ENCODE measurements around the gene WDR1. TPM values are rescaled to one million over a fixed set of nuclear protein-coding genes. Genes with fewer than 3 reads are reported as not detected.

WDR1 gene
- total RNA-seq, 1 donor from 2014 or later, result 200 TPM

GRCh38 chr4:10157478-10158332 lies 41.1 kb upstream of the WDR1 start:
- TF ChIP-seq CTCF (IDR thresholded peaks at IDR 0.05; ENCODE audit: unreplicated experiment), result peak; percentile 84

GRCh38 chr4:10154241-10154640 lies 37.6 kb upstream of the WDR1 start:
- peaks cover 12% of the 10 kb centered on the region for H3K27me3 Mint-ChIP-seq
- no peak overlapping the region for H3K27ac Mint-ChIP-seq
- no peak overlapping the region for H3K4me3 Mint-ChIP-seq (ENCODE audit: low read depth)
- H3K9me3 Mint-ChIP-seq (ENCODE audit: low read depth), result no peaks in the 10 kb centered on the region
- no peak for TF ChIP-seq CTCF (IDR thresholded peaks at IDR 0.05; ENCODE audit: unreplicated experiment)
- DNase-seq (ENCODE audit: low spot score, unreplicated experiment), result no peak
- no peaks in the 10 kb centered on the region for H3K36me3 Mint-ChIP-seq (ENCODE audit: insufficient read depth)
- no peaks in the 10 kb centered on the region for H3K4me1 Mint-ChIP-seq (ENCODE audit: low read depth)

More at GRCh38 chr4:10157478-10158332, 41.1 kb upstream of the WDR1 start:
- no peaks in the 10 kb centered on the region for H3K9me3 Mint-ChIP-seq (ENCODE audit: low read depth)
- peaks cover 10% of the 10 kb centered on the region for H3K27me3 Mint-ChIP-seq
- no peak overlapping the region for H3K27ac Mint-ChIP-seq
- no peak overlapping the region for H3K4me3 Mint-ChIP-seq (ENCODE audit: low read depth)
- H3K36me3 Mint-ChIP-seq (ENCODE audit: insufficient read depth), result no peaks in the 10 kb centered on the region
- H3K4me1 Mint-ChIP-seq (ENCODE audit: low read depth), result no peaks in the 10 kb centered on the region
- peak; percentile 36 for DNase-seq (ENCODE audit: low spot score, unreplicated experiment)

GRCh38 chr4:10153161-10153560 lies 36.6 kb upstream of the WDR1 start:
- Mint-ChIP-seq H3K4me3 (ENCODE audit: low read depth) (no peak overlapping the region), H3K27me3 (peaks cover 11% of the 10 kb centered on the region), H3K4me1 (ENCODE audit: low read depth) (no peaks in the 10 kb centered on the region), H3K36me3 (ENCODE audit: insufficient read depth) (no peaks in the 10 kb centered on the region), H3K9me3 (ENCODE audit: low read depth) (no peaks in the 10 kb centered on the region), H3K27ac (no peak overlapping the region)
- no peak for DNase-seq (ENCODE audit: low spot score, unreplicated experiment)
- no peak for TF ChIP-seq CTCF (IDR thresholded peaks at IDR 0.05; ENCODE audit: unreplicated experiment)

- TF ChIP-seq CTCF (IDR thresholded peaks at IDR 0.05; ENCODE audit: unreplicated experiment), result no peak
- Mint-ChIP-seq H3K36me3 (ENCODE audit: insufficient read depth) (no peaks in the 10 kb centered on the region), H3K4me1 (ENCODE audit: low read depth) (no peaks in the 10 kb centered on the region), H3K4me3 (ENCODE audit: low read depth) (no peak overlapping the region), H3K9me3 (ENCODE audit: low read depth) (no peaks in the 10 kb centered on the region), H3K27ac (no peak overlapping the region), H3K27me3 (peaks cover 11% of the 10 kb centered on the region)
- DNase-seq (ENCODE audit: low spot score, unreplicated experiment), result no peak
Observed at GRCh38 chr4:10151182-10151581, 34.6 kb upstream of the WDR1 start.

GRCh38 chr4:10144966-10145365 lies 28.4 kb upstream of the WDR1 start:
- no peaks in the 10 kb centered on the region for H3K36me3 Mint-ChIP-seq (ENCODE audit: insufficient read depth)
- H3K4me3 Mint-ChIP-seq (ENCODE audit: low read depth), result no peak overlapping the region
- TF ChIP-seq CTCF (IDR thresholded peaks at IDR 0.05; ENCODE audit: unreplicated experiment), result no peak
- no peaks in the 10 kb centered on the region for H3K9me3 Mint-ChIP-seq (ENCODE audit: low read depth)
- no peak for DNase-seq (ENCODE audit: low spot score, unreplicated experiment)
- peaks cover 24% of the 10 kb centered on the region for H3K27me3 Mint-ChIP-seq
- H3K27ac Mint-ChIP-seq, result no peak overlapping the region
- H3K4me1 Mint-ChIP-seq (ENCODE audit: low read depth), result no peaks in the 10 kb centered on the region
